Osteocyte (in vitro differentiated cells): Measurements from ENCODE around the gene HOXA1. TPM values are rescaled to one million over a fixed set of nuclear protein-coding genes. Genes with fewer than 3 reads are reported as not detected.

Experiments used
- DNase-seq: peaks from one replicate; pipeline ENCODE4 v3.0.0; 2021; ENCODE audit warnings: mixed read lengths; ENCODE audit not compliant: unreplicated experiment; ENCODE audit errors: extremely low spot score
- H3K27ac Mint-ChIP-seq: one replicate; pipeline ENCODE4 v1.8.0; 2021; ENCODE audit warnings: mild to moderate bottlenecking, mixed read lengths; ENCODE audit not compliant: unreplicated experiment
- H3K27me3 Mint-ChIP-seq: one replicate; pipeline ENCODE4 v1.8.0; 2021; ENCODE audit warnings: mixed read lengths; ENCODE audit not compliant: unreplicated experiment
- H3K36me3 Mint-ChIP-seq: one replicate; pipeline ENCODE4 v1.8.0; 2021; ENCODE audit warnings: mixed read lengths; ENCODE audit not compliant: unreplicated experiment
- H3K4me1 Mint-ChIP-seq: one replicate; pipeline ENCODE4 v1.8.0; 2021; ENCODE audit warnings: mixed read lengths; ENCODE audit not compliant: unreplicated experiment
- H3K4me3 Mint-ChIP-seq: one replicate; pipeline ENCODE4 v1.8.0; 2021; ENCODE audit warnings: mild to moderate bottlenecking, moderate library complexity, mixed read lengths; ENCODE audit not compliant: unreplicated experiment
- H3K9me3 Mint-ChIP-seq: one replicate; pipeline ENCODE4 v1.8.0; 2021; ENCODE audit warnings: mixed read lengths; ENCODE audit not compliant: unreplicated experiment
- CTCF ChIP-seq: fragments of 200-600 bp; sonication (generic); IDR thresholded peaks from 2 replicates; pipeline ENCODE4 v1.5.0; 2021; ENCODE audit warnings: antibody characterized with exemption, mild to moderate bottlenecking, moderate library complexity
- total RNA-seq: library from RNA; stranded (reverse); gene quantifications from 2 replicates; pipeline ENCODE4 v1.2.1, GENCODE V29; 2021

The HOXA1 gene
- total RNA-seq, 1 donor from 2014 or later: not detected

- Mint-ChIP-seq H3K27me3 (peaks cover 88% of the 10 kb centered on the region), H3K9me3 (no peaks in the 10 kb centered on the region), H3K4me1 (peaks cover 1% of the 10 kb centered on the region), H3K36me3 (no peaks in the 10 kb centered on the region), H3K4me3 (no peak overlapping the region), H3K27ac (no peak overlapping the region)
- TF ChIP-seq CTCF: no peak
- DNase-seq: no peak
Observed at GRCh38 chr7:27118580-27118979, 22.8 kb upstream of the HOXA1 start.

- Mint-ChIP-seq H3K27ac (no peak overlapping the region), H3K9me3 (no peaks in the 10 kb centered on the region), H3K36me3 (no peaks in the 10 kb centered on the region), H3K4me1 (peaks cover 1% of the 10 kb centered on the region), H3K27me3 (peaks cover 86% of the 10 kb centered on the region), H3K4me3 (no peak overlapping the region)
- no peak for TF ChIP-seq CTCF
- DNase-seq: no peak
Observed at GRCh38 chr7:27117887-27118491, 22.2 kb upstream of the HOXA1 start.

- H3K4me3 Mint-ChIP-seq: no peak overlapping the region
- DNase-seq: no peak
- H3K27ac Mint-ChIP-seq: no peak overlapping the region
- peaks cover 1% of the 10 kb centered on the region for H3K4me1 Mint-ChIP-seq
- H3K27me3 Mint-ChIP-seq: peaks cover 86% of the 10 kb centered on the region
- H3K36me3 Mint-ChIP-seq: no peaks in the 10 kb centered on the region
- TF ChIP-seq CTCF: no peak
- H3K9me3 Mint-ChIP-seq: no peaks in the 10 kb centered on the region
Observed at GRCh38 chr7:27116962-27117886, 21.4 kb upstream of the HOXA1 start.

- Mint-ChIP-seq H3K4me3 (no peak overlapping the region), H3K4me1 (peaks cover 1% of the 10 kb centered on the region), H3K36me3 (no peaks in the 10 kb centered on the region), H3K27me3 (peaks cover 86% of the 10 kb centered on the region), H3K9me3 (no peaks in the 10 kb centered on the region), H3K27ac (no peak overlapping the region)
- TF ChIP-seq CTCF: no peak
- DNase-seq: no peak
Observed at GRCh38 chr7:27116031-27116961, 20.5 kb upstream of the HOXA1 start.
